Measurements from ENCODE around the gene HERPUD2.

DNA sequence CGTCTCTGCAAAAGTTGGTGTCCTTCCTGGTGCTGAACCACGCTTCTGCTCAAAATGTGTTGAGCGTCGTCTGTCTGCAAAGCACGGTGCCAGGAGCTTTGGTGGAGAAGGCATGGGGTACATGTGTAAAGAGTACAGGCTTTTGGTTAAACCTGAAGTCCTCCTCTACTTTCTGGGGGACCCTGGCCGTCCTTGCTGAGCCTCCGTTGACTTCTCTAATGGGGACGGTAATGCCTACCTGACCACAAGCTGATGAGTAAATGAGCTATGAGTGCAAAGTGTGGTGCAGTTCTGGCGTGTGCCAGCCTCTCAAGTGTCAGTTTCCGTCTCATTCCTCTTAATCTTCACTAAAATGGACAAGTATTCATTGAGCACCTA is 527 bp upstream of the HERPUD2 start:
- TF ChIP-seq, protein P1, sequence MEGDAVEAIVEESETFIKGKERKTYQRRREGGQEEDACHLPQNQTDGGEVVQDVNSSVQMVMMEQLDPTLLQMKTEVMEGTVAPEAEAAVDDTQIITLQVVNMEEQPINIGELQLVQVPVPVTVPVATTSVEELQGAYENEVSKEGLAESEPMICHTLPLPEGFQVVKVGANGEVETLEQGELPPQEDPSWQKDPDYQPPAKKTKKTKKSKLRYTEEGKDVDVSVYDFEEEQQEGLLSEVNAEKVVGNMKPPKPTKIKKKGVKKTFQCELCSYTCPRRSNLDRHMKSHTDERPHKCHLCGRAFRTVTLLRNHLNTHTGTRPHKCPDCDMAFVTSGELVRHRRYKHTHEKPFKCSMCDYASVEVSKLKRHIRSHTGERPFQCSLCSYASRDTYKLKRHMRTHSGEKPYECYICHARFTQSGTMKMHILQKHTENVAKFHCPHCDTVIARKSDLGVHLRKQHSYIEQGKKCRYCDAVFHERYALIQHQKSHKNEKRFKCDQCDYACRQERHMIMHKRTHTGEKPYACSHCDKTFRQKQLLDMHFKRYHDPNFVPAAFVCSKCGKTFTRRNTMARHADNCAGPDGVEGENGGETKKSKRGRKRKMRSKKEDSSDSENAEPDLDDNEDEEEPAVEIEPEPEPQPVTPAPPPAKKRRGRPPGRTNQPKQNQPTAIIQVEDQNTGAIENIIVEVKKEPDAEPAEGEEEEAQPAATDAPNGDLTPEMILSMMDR (IDR thresholded peaks at IDR 0.05): no peak
- TF ChIP-seq POLR2A (IDR thresholded peaks at IDR 0.05) (no peak), POLR2AphosphoS5 (IDR thresholded peaks at IDR 0.05; ENCODE audit: insufficient read depth in 1 of 2, low read depth in 1 of 2) (no peak)
